Testis (tissue), 3 donors: ENCODE results near the gene PLCE1. TPM values are rescaled to one million over a fixed set of nuclear protein-coding genes. Genes with fewer than 3 reads are reported as not detected.
"Not testable (repeated sequence)": the region's sequence is repeated elsewhere in the genome, so short reads cannot be mapped to it uniquely, and the experiment has no call there.

Experiments
- DNase-seq: peaks from one replicate; pipeline ENCODE4 v3.0.0-alpha.2; 2019
- H3K27ac ChIP-seq, 2 donors: fragments of 200-600 bp; sonication (generic); one replicate each; pipeline ENCODE4 v1.5.1; 2019
- H3K27me3 ChIP-seq: fragments of 200-600 bp; sonication (generic); one replicate; pipeline ENCODE4 v1.5.1; 2019
- H3K36me3 ChIP-seq: fragments of 200-600 bp; sonication (generic); one replicate; pipeline ENCODE4 v1.5.1; 2017; ENCODE audit warnings: low read depth; ENCODE audit errors: missing control alignments
- H3K4me1 ChIP-seq: fragments of 200-600 bp; sonication (generic); one replicate; pipeline ENCODE4 v1.5.1; 2019
- H3K4me3 ChIP-seq, 2 donors: fragments of 200-600 bp; sonication (generic); one replicate each; pipeline ENCODE4 v1.5.1; 2017 to 2019
- H3K9me3 ChIP-seq: fragments of 200-600 bp; sonication (generic); one replicate; pipeline ENCODE4 v1.5.1; 2017
- POLR2A ChIP-seq: fragments of 450-650 bp; IDR thresholded peaks from one replicate; pipeline ENCODE4 v1.6.1; 2017; ENCODE audit warnings: antibody characterized with exemption, mild to moderate bottlenecking, moderate library complexity
- WGBS, 2 donors: methylation state at CpG; one replicate each; pipeline ENCODE4 v1.1.5; 2018; 5-methylcytosine and 5-hydroxymethylcytosine counted together
- intact Hi-C: fragments of 100-400 bp; cut with DNase I; formaldehyde crosslinking; loops from one replicate; pipeline ENCODE4 v1.15.1; 2023; ENCODE audit warnings: low total_unique reads
- polyA plus RNA-seq: library from polyadenylated mRNA; stranded (reverse); fragments of 350-450 nt; fragmentation: Illumina TruSeq; extraction: RNeasy Lipid Tissue Mini Kit (QIAGEN cat#74804); gene quantifications from one replicate; pipeline ENCODE4 v1.2.3, GENCODE V29; 2014; ENCODE audit warnings: low read depth, low replicate concordance; ENCODE audit not compliant: insufficient read depth
- total RNA-seq, 2 donors: library from RNA; depleted of rRNA; stranded (reverse); fragments of >200 nt; gene quantifications; one replicate each; pipeline ENCODE4 v1.2.3, GENCODE V29; 2016
- TF ChIP-seq, protein P1 (sequence below), 3 experiments: fragments of 450-650 bp in 2 of 3; fragments of 200-600 bp in 1 of 3; sonication (generic) in 1 of 3; IDR thresholded peaks; one replicate each; pipeline ENCODE4 v1.5.1; 2016 to 2019; ENCODE audit warnings: antibody characterized with exemption in 3 of 3, mild to moderate bottlenecking in 2 of 3, moderate library complexity in 1 of 3

PLCE1 gene
- total and polyA plus RNA-seq, 3 donors from 2014 or later: 4.2 to 8.2 (median 6.7) TPM

DNA sequence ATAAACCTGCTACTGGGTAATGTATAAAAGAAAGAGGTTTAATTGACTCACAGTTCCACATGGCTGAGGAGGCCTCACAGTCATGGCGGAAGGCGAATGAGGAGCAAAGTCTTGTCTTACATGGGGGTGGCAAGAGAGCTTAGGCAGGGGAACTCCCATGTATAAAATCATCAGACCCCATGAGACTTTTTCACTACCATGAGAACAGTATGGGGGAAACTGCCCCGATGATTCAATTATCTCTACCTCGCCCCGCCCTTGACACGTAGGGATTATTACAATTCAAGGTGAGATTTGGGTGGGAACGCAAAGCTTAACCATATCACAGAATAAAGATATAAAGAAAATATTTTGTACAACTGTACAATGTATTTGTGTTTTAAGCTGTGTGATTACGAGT lies 39.4 kb upstream of the PLCE1 start:
- WGBS, 2 donors: 93 to 97% methylated on average over 8 of the region's 8 CpGs
- intact Hi-C loops: no loop called here
- Histone ChIP-seq H3K36me3 (no peaks in the 10 kb centered on the region), H3K27me3 (no peaks in the 10 kb centered on the region), H3K4me1 (no peaks in the 10 kb centered on the region), H3K9me3 (no peaks in the 10 kb centered on the region), H3K27ac (no peak overlapping the region), H3K4me3 (no peak overlapping the region)
- no peak for DNase-seq
- TF ChIP-seq, protein P1, sequence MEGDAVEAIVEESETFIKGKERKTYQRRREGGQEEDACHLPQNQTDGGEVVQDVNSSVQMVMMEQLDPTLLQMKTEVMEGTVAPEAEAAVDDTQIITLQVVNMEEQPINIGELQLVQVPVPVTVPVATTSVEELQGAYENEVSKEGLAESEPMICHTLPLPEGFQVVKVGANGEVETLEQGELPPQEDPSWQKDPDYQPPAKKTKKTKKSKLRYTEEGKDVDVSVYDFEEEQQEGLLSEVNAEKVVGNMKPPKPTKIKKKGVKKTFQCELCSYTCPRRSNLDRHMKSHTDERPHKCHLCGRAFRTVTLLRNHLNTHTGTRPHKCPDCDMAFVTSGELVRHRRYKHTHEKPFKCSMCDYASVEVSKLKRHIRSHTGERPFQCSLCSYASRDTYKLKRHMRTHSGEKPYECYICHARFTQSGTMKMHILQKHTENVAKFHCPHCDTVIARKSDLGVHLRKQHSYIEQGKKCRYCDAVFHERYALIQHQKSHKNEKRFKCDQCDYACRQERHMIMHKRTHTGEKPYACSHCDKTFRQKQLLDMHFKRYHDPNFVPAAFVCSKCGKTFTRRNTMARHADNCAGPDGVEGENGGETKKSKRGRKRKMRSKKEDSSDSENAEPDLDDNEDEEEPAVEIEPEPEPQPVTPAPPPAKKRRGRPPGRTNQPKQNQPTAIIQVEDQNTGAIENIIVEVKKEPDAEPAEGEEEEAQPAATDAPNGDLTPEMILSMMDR (IDR thresholded peaks at IDR 0.05): no peak
- no peak for TF ChIP-seq POLR2A

DNA sequence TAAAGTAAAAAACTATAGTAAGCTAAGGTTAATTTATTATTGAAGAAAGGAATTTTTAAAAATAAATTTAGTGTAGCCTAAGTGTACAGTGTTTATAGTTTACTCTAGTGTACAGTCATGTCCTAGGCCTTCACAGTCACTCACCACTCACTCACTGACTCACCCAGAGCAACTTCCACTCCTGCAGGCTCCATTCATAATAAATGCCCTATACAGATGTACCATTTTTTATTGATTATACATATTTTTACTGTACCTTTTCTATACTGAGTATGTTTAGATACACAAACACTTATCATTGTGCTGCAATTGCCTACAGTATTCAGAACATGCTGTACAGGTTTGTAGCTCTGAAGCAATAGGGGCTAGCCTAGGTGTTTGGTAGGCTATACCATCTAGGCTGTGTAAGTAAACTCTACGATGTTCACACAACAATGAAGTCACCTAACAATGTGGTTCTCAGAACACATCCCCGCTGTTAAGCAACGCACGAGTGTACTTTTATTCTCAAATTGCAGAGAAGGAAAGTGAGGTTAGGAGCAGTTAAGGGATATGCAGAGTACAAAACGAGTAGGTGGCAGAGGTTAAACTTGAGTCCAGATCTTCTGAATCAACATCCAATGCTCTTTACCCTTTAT lies 38.9 kb upstream of the PLCE1 start:
- no peaks in the 10 kb centered on the region for H3K27me3 ChIP-seq
- no peaks in the 10 kb centered on the region for H3K9me3 ChIP-seq
- 88 to 91% methylated on average over 5 of the region's 5 CpGs for WGBS, 2 donors
- no peak for DNase-seq
- intact Hi-C loops: no loop called here
- no peaks in the 10 kb centered on the region for H3K36me3 ChIP-seq
- TF ChIP-seq POLR2A: no peak
- TF ChIP-seq, protein P1 (IDR thresholded peaks at IDR 0.05): no peak
- no peaks in the 10 kb centered on the region for H3K4me1 ChIP-seq
- H3K4me3 ChIP-seq: no peak overlapping the region
- H3K27ac ChIP-seq: no peak overlapping the region

DNA sequence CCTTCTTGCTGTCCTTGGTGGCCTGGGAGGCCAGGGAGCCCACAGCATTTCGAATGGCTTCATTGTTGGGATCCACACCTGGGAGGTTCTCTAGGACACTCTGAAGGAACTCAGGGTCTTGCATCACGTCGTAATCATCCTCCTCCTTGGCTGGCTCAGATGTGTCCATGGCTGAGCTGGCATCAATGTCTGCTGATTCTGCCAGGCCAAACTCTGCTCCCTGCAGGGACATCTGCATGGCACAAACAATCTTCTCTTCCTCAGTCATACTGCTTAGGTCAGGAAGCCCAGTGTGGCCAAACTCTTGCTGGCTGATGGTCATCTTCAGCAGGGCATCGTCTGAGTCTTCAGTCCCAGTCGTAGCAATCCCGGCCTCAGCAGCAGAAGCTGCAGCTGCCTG lies 34.9 kb upstream of the PLCE1 start:
- no peak overlapping the region for H3K27ac ChIP-seq
- 89 to 91% methylated on average over 6 of the region's 6 CpGs for WGBS, 2 donors
- TF ChIP-seq, protein P1 (IDR thresholded peaks at IDR 0.05): no peak
- no peak for TF ChIP-seq POLR2A
- H3K36me3 ChIP-seq: no peaks in the 10 kb centered on the region
- no peak for DNase-seq
- intact Hi-C loops: no loop called here
- no peaks in the 10 kb centered on the region for H3K9me3 ChIP-seq
- no peak overlapping the region for H3K4me3 ChIP-seq
- no peaks in the 10 kb centered on the region for H3K4me1 ChIP-seq
- no peaks in the 10 kb centered on the region for H3K27me3 ChIP-seq

DNA sequence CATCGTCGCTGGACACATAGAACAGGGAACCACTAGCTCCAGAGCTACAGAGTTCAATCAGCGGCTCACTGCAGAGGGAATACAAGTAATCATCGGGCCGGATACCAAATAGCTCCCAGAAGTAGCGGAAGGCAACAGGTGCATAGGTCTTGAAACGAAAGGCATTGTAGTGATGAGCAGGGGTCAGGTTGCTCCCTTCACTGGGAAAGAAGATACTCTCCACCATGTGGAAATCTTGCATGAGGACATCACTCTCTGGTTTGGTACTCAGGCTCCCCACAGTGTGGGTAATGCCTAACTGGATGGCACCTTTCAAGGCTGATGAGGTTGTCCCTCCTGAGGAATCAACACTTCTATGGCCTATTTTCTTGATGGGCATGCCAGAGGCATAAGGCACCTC lies 32.7 kb upstream of the PLCE1 start:
- H3K36me3 ChIP-seq, H3K4me1 ChIP-seq, intact Hi-C loops, DNase-seq, H3K27ac ChIP-seq, H3K27me3 ChIP-seq, H3K9me3 ChIP-seq: not testable (repeated sequence)
- H3K4me3 ChIP-seq: peak overlapping the region; percentile 18 to 36
- WGBS, 2 donors: 67 to 83% methylated on average over 7 of the region's 7 CpGs

DNA sequence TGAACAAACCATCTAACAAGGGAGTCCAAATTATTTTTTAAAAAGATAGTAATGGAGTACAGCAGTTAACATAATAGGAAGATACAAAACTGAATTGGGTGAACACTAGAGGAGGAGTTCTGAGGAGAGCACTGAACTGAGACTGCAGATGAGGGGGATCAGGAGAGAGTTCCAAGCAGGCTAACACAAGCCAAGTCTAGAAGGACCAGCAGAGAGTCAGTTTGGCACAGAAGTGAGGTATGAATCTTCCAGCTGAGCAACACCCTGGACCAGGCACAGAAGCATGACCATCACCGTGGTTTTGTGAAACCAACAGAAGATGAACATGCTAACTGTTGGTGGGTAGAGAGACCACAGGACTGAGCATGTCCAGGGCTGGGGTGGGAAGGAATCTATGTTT lies 30.8 kb upstream of the PLCE1 start:
- Histone ChIP-seq H3K4me1 (no peaks in the 10 kb centered on the region), H3K27me3 (no peaks in the 10 kb centered on the region), H3K27ac (peak overlapping the region; percentile 19 to 23), H3K36me3 (no peaks in the 10 kb centered on the region), H3K4me3 (no peak overlapping the region), H3K9me3 (no peaks in the 10 kb centered on the region)
- TF ChIP-seq, protein P1 (IDR thresholded peaks at IDR 0.05): no peak
- no peak for TF ChIP-seq POLR2A
- 50 to 62% methylated on average over 1 of the region's 1 CpG for WGBS, 2 donors
- no peak for DNase-seq
- intact Hi-C loops: no loop called here
